Thyroid gland (tissue), 4 donors: ENCODE results near the gene FIP1L1.
A peak's percentile ranks its signal among the peaks of the same experiment; 100 is the strongest.

Source experiments
- CTCF ChIP-seq, 6 experiments: fragments of 200-600 bp in 3 of 6; fragments of 450-650 bp in 3 of 6; sonication (generic) in 3 of 6; IDR thresholded peaks; one replicate each; pipeline ENCODE4 v1.5.1; 2016 to 2019; ENCODE audit warnings: antibody characterized with exemption in 6 of 6, mild to moderate bottlenecking in 2 of 6, inconsistent platforms in 1 of 6, moderate library complexity in 1 of 6
- POLR2A ChIP-seq, 2 donors: fragments of 450-650 bp; IDR thresholded peaks; one replicate each; pipeline ENCODE4 v1.6.1; 2017; ENCODE audit warnings: antibody characterized with exemption in 2 of 2, mild to moderate bottlenecking in 2 of 2, moderate library complexity in 1 of 2

- peak in 1 of 2 donors; percentile 87 for TF ChIP-seq POLR2A (IDR thresholded peaks at IDR 0.05)
- TF ChIP-seq CTCF (IDR thresholded peaks at IDR 0.05), result no peak
Measured at GRCh38 chr4:53377319-53378170, at the start of gene FIP1L1.
